BJ (cell line): ENCODE measurements around the gene RAD9A. TPM values are rescaled to one million over a fixed set of nuclear protein-coding genes. Genes with fewer than 3 reads are reported as not detected.

Source experiments
- CTCF ChIA-PET: fragments of 350-600 bp; formaldehyde crosslinking; extraction: SDS; loops from one replicate; lab custom pipeline; 2021; ENCODE audit warnings: antibody characterized with exemption, inconsistent platforms; lab: Yijun Ruan, JAX
- POLR2A ChIA-PET: fragments of 300-600 bp; sonication (Branson Sonifier 250); formaldehyde crosslinking; extraction: SDS; loops from one replicate; lab custom pipeline; 2021; ENCODE audit warnings: antibody characterized with exemption; lab: Charles Lee
- DNase-seq: peaks from one replicate; pipeline ENCODE4 v3.0.0-alpha.2; 2011; ENCODE audit warnings: low read depth
- H3K27me3 ChIP-seq: 2 replicates; pipeline ENCODE4 v1.6.0; 2011; ENCODE audit warnings: low read length; ENCODE audit not compliant: control insufficient read depth, insufficient read depth
- H3K36me3 ChIP-seq: 2 replicates; pipeline ENCODE4 v1.5.1; 2011; ENCODE audit warnings: low read length; ENCODE audit not compliant: control insufficient read depth, insufficient read depth
- H3K4me3 ChIP-seq: 2 replicates; pipeline ENCODE4 v1.5.1; 2011; ENCODE audit warnings: low read depth, mild to moderate bottlenecking, control low read depth, low read length
- polyA plus RNA-seq: library from polyadenylated mRNA; depleted of rRNA; stranded (reverse); fragments of >200 nt; gene quantifications from 2 replicates; pipeline ENCODE4 v1.2.3, GENCODE V29; 2011
- TF ChIP-seq, protein P1 (sequence below): IDR thresholded peaks from 2 replicates; pipeline ENCODE4 v1.5.1; 2011; ENCODE audit warnings: low read depth, mild to moderate bottlenecking, control low read depth, inconsistent platforms, low read length, moderate library complexity; ENCODE audit not compliant: insufficient read depth

RAD9A gene
- polyA plus RNA-seq, 1 experiment, result 10.7 TPM

DNA sequence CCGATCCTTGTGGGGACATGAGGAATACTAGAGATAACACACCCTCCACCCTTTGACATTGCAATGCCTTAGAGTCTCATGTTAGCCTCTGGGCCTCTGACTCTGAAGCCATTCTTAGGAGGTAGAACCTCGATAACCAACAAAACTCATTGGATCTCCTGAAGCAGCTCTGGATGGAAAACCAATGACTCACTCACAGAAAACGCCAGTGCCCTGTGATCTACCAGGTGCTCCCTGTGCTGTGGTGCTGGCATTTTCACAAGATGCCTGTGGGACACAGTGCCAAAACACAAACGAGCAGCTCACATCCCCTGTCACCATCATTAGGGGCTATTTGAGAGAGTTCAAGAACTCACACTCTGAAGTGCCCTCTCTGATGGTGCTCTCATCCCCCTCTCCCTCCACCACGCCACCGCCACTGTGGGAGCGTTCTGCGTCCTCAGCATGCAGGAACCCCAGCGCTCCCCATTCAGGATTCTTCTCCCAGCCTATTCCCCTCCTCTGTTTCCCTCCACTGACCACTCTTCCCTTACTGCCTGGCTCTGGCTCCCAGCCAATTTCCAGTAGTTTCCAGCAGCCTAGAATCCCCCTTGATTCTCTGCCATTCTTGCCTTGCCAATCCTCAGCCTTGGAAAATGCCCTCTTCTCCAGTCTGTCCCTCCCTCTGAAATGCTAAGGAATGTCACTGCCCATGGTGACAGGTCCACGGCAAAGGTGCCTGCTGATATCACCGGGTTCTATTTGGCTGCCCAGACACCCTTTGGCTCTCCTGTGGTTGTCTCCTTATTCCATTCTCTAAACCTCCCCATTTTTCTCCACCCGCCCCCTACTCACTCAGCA lies 33.7 kb upstream of the RAD9A start:
- DNase-seq, result no peak
- Histone ChIP-seq H3K4me3 (no peak overlapping the region), H3K36me3 (0 out of 2 replicates have a peak, but pooled peaks cover 2% of the 10 kb centered on the region), H3K27me3 (no peaks in the 10 kb centered on the region)
- TF ChIP-seq, protein P1, sequence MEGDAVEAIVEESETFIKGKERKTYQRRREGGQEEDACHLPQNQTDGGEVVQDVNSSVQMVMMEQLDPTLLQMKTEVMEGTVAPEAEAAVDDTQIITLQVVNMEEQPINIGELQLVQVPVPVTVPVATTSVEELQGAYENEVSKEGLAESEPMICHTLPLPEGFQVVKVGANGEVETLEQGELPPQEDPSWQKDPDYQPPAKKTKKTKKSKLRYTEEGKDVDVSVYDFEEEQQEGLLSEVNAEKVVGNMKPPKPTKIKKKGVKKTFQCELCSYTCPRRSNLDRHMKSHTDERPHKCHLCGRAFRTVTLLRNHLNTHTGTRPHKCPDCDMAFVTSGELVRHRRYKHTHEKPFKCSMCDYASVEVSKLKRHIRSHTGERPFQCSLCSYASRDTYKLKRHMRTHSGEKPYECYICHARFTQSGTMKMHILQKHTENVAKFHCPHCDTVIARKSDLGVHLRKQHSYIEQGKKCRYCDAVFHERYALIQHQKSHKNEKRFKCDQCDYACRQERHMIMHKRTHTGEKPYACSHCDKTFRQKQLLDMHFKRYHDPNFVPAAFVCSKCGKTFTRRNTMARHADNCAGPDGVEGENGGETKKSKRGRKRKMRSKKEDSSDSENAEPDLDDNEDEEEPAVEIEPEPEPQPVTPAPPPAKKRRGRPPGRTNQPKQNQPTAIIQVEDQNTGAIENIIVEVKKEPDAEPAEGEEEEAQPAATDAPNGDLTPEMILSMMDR, result no peak
- POLR2A ChIA-PET, result interaction anchor here (0.5 to 1.0 kb wide), 3 partner anchors 9 to 41 kb away, joined by 3 read pairs; no protein-coding TSS in a partner anchor
- CTCF ChIA-PET, result interaction anchor here (3.6 to 20.3 kb wide), 2 partner anchors 11 to 23 kb away, joined by 29 to 892 read pairs; partner anchors contain the start of genes CLCF1 and RAD9A

DNA sequence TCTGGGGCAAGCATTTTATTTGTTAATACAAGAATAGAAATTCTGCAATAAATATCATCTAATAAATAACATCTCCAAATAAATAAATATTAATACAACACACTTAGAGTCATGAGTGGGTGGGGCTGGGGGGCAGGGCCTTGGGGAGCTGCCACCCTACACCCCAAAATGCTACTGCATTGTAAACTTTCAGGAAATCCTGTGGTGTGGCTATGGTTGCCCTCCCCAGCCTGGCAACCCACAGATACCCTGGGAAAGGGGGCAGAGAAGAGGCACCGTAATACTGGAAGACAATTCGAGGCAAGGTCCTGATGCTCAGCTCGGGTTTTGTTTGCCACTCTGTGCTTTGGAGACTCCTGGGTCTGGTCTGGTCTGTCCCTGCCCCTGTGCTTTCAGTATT lies 27.6 kb upstream of the RAD9A start:
- no peaks in the 10 kb centered on the region for H3K27me3 ChIP-seq
- TF ChIP-seq, protein P1, result no peak
- POLR2A ChIA-PET, result interaction anchor here (0.7 kb wide), 1 partner anchor 8 kb away, joined by 8 read pairs; no protein-coding TSS in a partner anchor
- peaks cover 16% of the 10 kb centered on the region for H3K36me3 ChIP-seq
- no peak overlapping the region for H3K4me3 ChIP-seq
- no peak for DNase-seq
- CTCF ChIA-PET, result interaction anchor here (2.6 to 20.3 kb wide), 3 partner anchors 12 to 18 kb away, joined by 13 to 892 read pairs (median 27); partner anchors contain the start of genes CLCF1, POLD4 and RAD9A

DNA sequence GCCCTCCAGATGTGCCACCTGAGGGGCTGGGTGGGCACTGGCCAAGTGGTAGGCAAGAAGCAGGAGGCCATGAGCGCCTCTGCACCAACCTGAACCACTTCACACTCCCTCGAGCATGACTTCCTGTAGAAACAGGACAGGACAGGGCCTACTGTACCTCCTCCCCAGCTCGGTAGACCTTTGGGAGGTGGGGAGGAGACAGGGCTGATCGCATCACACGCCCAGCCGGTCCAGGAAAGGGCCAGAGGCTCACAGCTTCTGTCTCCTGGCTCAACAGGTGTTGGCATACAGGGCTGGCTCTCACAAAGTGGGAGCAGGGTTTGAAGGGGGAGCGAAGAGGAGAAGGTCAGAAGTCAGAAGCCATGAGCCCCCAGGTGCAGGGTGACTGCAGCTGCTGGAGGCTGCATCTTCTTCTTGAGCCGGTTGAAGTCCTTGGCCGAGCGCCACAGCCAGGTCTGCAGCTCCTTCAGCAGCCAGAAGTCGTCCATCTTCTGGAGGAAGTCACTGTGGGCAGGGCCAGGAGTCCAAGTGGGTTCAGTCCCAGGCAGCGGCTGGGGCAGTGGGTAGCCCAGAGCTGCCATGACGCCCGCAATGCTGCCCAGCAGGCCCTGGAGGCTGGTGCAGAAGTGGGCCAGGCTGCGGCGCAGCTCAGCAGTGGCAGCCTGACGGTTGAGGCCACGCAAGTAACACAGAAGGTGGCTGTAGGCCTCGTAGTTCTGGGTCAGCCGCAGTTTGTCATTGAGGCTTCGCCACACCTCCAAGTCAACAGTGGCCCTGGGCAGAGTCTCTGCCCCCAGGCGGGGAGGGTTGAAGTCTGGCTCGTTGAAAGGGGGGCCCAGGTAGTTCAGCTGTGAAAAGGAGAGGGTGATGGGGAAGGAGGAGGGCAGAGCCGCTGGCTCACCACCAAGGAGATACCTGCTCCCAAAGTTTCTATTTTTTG lies 26.7 kb upstream of the RAD9A start:
- ChIA-PET POLR2A (no interaction called here), CTCF (interaction anchor here (0.8 to 20.3 kb wide), 4 partner anchors 8 to 19 kb away, joined by 3 to 892 read pairs (median 20); partner anchors contain the start of genes CLCF1, POLD4 and RAD9A)
- H3K36me3 ChIP-seq, result peaks cover 16% of the 10 kb centered on the region
- TF ChIP-seq, protein P1, result no peak
- no peak overlapping the region for H3K4me3 ChIP-seq
- H3K27me3 ChIP-seq, result no peaks in the 10 kb centered on the region
- DNase-seq, result no peak

DNA sequence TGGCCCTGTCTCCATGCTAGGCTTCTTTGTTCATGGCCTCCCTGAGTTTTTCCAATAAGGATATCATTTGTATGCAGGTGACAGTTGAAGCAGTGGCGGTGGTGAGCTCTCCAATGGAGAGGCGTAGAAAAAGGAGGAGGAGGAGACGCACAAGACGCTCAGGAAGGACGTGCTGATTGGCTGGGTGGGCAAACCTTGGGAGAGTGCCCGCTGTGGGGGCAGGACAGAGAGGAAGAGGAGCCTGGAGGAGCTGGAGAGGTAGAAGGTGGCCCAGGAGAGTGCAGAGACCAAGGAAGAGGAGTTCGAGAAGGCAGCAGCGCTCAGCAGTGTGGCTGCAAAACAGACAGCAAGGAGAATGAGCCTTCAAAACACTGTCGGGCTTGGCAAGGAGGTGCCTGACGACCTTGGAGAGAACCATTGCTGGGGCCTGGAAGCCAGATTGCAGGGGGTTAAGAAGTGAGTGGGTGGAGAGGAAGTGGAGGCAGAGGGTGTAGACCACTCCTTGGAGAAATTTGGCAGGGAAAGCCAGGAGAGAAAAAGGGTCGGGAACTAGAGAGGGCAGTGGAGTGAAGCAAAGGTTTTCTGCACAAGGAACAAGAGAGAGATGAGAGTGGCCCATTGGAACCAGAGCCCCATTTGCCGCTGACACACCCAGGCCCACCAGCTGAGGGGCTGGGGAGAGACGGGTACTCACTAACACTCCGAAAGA lies 25.9 kb upstream of the RAD9A start:
- POLR2A ChIA-PET, result no interaction called here
- CTCF ChIA-PET, result interaction anchor here (0.8 to 20.3 kb wide), 4 partner anchors 9 to 20 kb away, joined by 3 to 892 read pairs (median 8); partner anchors contain the start of genes CLCF1 and RAD9A

More for the DNA sequence above, 25.9 kb upstream of the RAD9A start:
- peaks cover 16% of the 10 kb centered on the region for H3K36me3 ChIP-seq
- H3K27me3 ChIP-seq, result no peaks in the 10 kb centered on the region
- DNase-seq, result no peak
- no peak overlapping the region for H3K4me3 ChIP-seq
- TF ChIP-seq, protein P1, result no peak
